HG03354 (cell line): ENCODE measurements around the gene PIGU.
A peak's percentile ranks its signal among the peaks of the same experiment; 100 is the strongest.
"Not testable (repeated sequence)": the region's sequence is repeated elsewhere in the genome, so short reads cannot be mapped to it uniquely, and the experiment has no call there.

Source experiments
- ATAC-seq: cut with Tn5 transposase; IDR thresholded peaks from one replicate; pipeline ENCODE4 v1.9.1; 2021; ENCODE audit warnings: mild to moderate bottlenecking; ENCODE audit not compliant: unreplicated experiment, poor library complexity, severe bottlenecking

The PIGU gene

GRCh38 chr20:34676642-34677373, at the start of gene PIGU:
Gene PIGU, minus strand, starts transcription at chr20:34677092. Its CDS starts 7 bp downstream, at chr20:34677085.
- ATAC-seq: peak; percentile 94

GRCh38 chr20:34724172-34724571, 47.3 kb upstream of the PIGU start:
- ATAC-seq: no peak

GRCh38 chr20:34722560-34722959, 45.7 kb upstream of the PIGU start:
- not testable (repeated sequence) for ATAC-seq

GRCh38 chr20:34720266-34720665, 43.4 kb upstream of the PIGU start:
- no peak for ATAC-seq

- peak; percentile 92 for ATAC-seq
Observed at GRCh38 chr20:34719242-34720017, 42.5 kb upstream of the PIGU start.

GRCh38 chr20:34717230-34718095, 40.6 kb upstream of the PIGU start:
- ATAC-seq: no peak

GRCh38 chr20:34716921-34717229, 40.0 kb upstream of the PIGU start:
- ATAC-seq: no peak

- ATAC-seq: no peak
Observed at GRCh38 chr20:34715384-34715783, 38.5 kb upstream of the PIGU start.

- ATAC-seq: not testable (repeated sequence)
Observed at GRCh38 chr20:34713944-34714515, 37.1 kb upstream of the PIGU start.

GRCh38 chr20:34713194-34713943, 36.5 kb upstream of the PIGU start:
- ATAC-seq: no peak

GRCh38 chr20:34712525-34713192, 35.8 kb upstream of the PIGU start:
- no peak for ATAC-seq

GRCh38 chr20:34711813-34712430, 35.0 kb upstream of the PIGU start:
- no peak for ATAC-seq

- ATAC-seq: no peak
Observed at GRCh38 chr20:34710861-34711574, 34.1 kb upstream of the PIGU start.

- ATAC-seq: no peak
Observed at GRCh38 chr20:34710568-34710839, 33.6 kb upstream of the PIGU start.

GRCh38 chr20:34709831-34710567, 33.1 kb upstream of the PIGU start:
- peak; percentile 41 for ATAC-seq

GRCh38 chr20:34709044-34709830, 32.3 kb upstream of the PIGU start:
- peak; percentile 61 for ATAC-seq

- peak; percentile 5 for ATAC-seq
Observed at GRCh38 chr20:34708621-34709043, 31.7 kb upstream of the PIGU start.
